Hematopoietic multipotent progenitor cell treated with erythropoietin and hydrocortisone succinate and interleukin-3 and kit ligand, for 4 days (in vitro differentiated cells): ENCODE data around the gene FSIP1.

ENCODE experiments used
- DNase-seq: peaks from one replicate; pipeline ENCODE4 v3.0.0-alpha.2; 2015

Gene FSIP1

GRCh38 chr15:39591141-39591895 is 191.3 kb downstream of the FSIP1 start:
- no peak for DNase-seq

DNA sequence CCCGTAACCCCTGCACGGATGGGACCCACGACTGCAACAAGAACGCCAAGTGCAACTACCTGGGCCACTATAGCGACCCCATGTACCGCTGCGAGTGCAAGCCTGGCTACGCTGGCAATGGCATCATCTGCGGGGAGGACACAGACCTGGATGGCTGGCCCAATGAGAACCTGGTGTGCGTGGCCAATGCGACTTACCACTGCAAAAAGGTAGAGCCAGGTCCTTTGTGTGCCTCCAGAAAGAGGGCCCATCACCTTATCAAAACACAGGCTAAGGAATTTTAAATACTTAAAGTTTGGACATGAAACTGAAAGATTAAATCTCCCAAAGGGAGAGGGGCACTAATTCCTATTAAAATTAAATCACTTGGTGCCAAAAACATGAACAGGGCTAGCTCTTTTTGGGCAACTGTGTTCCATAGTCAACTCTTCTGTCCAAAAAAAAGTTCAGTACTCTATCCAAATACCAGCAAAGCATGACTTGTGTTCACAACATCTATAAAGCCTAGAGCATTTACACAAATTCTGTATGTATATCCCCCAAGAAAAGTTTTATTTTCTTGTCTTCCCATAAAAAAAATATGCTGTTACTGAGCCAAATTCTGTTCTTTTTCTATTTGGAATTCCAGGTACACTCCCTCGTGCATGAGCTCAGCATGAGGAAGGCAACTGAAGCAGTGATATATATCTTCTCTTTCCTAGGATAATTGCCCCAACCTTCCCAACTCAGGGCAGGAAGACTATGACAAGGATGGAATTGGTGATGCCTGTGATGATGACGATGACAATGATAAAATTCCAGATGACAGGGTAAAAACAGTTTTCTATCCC is 192.6 kb downstream of the FSIP1 start:
- DNase-seq, result no peak

DNA sequence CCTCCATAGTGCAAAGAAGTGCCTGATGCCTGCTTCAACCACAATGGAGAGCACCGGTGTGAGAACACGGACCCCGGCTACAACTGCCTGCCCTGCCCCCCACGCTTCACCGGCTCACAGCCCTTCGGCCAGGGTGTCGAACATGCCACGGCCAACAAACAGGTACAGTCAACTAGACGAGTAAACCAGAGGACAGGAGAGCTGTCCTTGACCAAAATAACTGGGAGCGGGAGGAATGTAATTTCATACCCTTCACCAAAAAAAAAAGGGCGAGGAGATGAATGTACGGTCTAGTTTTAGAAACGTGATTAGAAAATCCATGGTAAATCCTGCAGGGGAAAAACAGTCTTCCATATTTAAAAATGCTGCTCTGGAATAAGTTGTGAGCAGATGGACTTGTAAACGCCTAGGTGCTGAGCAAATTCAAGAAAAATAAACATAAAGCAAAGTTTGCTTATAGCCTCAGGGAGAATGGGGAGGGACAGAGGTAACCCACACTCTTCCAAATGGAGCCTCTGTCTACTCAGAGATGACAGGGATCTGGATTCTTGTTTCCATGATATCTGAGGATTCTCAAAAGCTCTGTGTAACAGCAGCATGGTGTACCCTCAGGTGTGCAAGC is 193.3 kb downstream of the FSIP1 start:
- DNase-seq, result no peak

DNA sequence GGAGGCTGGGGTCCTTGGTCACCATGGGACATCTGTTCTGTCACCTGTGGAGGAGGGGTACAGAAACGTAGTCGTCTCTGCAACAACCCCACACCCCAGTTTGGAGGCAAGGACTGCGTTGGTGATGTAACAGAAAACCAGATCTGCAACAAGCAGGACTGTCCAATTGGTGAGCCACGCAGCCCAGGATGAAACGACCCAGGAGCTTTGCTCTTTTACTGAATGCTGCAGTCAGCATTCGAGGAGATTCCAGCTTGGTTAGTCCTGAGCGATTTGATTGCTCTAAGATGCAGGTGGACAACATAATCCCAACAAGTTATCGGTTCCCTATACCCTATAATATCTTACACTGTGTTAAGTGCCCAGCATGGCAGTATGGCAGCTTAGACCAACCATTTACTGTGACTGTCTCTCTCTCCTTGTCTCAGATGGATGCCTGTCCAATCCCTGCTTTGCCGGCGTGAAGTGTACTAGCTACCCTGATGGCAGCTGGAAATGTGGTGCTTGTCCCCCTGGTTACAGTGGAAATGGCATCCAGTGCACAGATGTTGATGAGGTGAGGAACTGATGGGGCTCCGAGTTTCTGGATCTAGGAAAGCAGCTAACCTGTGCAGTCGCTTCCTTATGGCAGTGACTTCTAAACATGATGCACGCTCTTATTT is 194.0 kb downstream of the FSIP1 start:
- DNase-seq, result no peak

DNA sequence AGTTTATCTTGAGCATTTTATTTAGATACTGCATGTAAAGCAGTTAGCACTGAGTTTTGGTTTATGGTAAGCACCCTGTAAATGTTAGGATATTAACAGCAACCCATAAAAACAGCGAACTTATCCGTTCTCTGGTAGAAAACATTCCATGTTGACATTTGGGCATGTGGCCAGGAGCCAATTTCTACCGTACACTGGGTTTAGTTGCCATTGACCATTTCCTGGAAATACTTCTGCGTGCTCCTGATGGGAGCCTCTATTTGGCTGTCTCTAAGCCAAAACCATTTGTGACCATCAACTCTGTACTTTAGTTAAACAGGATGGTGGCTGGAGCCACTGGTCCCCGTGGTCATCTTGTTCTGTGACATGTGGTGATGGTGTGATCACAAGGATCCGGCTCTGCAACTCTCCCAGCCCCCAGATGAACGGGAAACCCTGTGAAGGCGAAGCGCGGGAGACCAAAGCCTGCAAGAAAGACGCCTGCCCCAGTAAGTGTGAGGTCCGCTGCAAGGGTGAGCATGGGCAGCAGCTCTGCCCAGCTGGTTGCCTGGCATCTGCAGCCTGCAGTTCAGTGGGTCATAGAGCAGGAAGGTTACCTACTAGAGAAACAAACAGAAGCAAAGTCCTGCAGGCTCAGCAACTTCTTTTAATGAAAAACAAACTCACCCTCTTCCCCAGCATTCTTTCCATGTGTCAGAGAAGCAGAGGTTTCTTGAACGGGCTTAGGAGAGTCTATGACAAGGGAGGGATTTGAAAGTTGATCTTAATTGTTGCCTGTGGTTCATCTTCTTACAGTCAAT is 194.7 kb downstream of the FSIP1 start:
- DNase-seq, result no peak

- DNase-seq, result no peak
Observed at GRCh38 chr15:39587096-39587721, 195.4 kb downstream of the FSIP1 start.

DNA sequence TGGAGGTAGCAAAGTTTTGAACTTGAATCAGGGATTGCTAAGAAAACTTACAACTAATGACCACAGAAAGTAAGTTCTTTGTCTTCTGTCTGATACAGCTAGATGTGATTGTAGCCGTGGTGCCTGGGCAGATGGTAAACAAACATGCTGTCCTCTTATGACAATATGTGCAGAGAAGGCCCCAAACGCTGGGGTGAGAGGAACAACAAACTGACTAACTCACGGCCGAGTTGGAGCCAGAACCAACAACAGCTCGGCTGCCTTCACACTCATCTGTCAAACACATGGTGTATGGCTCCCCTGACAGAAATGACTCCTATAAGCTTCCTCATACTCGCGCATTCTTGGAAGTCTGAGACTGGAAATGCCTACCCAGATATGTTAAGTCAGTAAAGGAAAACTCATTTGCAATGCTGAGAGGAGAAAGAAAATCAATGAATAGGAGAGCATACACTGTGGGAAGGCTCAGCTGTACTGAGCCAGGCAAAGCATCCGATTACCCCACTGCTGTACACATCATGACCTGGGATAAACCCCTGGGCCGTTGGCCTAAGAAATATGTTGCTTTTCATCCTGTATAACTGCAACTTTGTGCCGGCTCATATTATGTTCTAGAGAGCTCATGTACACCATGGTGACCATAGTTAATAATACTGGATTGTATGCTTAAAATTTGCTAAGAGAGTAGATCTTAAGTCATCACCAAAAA is 196.1 kb downstream of the FSIP1 start:
- DNase-seq, result no peak

- DNase-seq, result no peak
Observed at GRCh38 chr15:39585871-39586301, 196.8 kb downstream of the FSIP1 start.

DNA sequence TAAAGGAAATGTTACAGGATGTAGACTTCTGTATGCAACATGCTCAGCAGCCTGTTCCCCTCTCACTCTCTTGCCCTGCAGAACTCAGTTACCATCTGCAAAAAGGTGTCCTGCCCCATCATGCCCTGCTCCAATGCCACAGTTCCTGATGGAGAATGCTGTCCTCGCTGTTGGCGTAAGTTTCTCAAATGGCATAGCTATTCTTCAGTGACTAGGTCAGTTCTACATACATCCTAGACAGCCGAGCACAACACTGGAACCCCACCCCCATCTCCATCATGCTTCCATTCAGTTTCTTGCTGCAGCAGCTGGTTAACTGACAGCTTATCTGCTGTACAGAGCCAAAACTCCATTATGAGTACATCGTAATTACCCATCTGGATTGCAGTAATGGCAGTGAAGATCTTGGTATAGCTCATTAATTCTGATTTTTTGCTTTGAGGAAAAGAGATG is 197.2 kb downstream of the FSIP1 start:
- no peak for DNase-seq

DNA sequence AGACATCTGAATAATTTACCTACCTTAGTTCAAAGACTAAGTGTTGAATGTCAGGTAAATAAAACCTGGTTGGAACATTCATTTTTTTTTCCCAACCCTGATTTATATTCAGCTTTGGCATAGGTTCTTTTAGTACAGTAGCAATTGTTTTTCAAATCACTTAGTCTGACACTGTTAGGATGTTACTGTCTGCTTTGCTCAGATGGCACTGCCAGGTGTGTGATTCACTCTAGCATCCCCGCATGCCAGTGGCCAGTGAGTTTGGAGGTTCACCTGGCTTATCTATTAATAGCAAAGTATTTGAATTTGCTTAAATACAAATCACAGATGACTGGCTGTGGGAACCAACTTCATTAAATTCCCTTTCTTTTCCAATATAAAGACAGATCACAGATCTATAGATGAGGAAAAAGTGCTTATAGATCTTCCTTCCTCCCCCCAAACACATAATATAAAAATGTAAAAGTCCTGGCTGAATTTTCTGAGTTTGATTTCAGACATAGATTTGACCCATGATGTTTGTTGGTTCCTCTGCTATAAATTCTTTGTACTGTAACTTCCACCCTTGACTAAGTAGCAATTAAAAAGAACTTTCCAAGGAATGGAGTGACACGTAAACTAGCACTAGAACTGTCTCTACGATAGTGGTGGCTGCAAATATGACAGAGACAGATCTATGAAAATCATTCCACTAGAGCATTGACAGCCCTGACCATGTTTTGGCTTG is 197.8 kb downstream of the FSIP1 start:
- no peak for DNase-seq

DNA sequence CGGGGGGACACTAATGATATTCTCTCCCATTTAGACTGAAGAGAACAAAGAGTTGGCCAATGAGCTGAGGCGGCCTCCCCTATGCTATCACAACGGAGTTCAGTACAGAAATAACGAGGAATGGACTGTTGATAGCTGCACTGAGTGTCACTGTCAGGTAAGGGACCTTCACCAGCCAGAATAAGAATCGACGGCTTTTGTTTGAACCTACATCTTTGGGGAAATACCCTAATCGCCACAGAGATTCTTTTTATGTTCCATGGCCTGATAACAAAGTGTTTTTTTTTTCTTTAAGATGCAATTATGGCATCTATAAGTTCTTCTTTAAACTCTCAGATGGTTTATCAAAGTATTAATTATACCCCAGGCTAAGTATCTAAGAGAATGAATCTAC is 198.4 kb downstream of the FSIP1 start:
- DNase-seq, result no peak

DNA sequence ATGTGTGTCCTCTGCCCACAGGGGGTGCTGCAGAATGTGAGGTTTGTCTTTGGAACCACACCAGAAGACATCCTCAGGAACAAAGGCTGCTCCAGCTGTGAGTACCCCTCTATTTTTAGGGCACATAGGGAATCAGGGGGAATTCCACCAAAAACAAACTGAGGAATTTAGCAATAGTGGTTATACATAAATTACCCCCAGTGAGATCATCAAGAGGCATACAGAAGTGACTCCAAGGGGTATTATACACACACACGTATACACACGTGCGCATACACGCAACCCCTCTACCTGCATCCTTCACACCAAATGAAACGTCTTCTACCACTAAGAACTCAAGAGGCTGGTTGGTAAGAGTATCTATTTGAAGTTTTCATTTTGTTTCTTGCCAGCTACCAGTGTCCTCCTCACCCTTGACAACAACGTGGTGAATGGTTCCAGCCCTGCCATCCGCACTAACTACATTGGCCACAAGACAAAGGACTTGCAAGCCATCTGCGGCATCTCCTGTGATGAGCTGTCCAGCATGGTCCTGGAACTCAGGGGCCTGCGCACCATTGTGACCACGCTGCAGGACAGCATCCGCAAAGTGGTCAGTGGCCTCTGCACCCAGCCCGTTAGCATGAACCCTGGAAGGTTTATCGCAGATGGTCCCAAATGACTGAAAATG is 198.9 kb downstream of the FSIP1 start:
- DNase-seq, result peak; percentile 56

- DNase-seq, result no peak
Observed at GRCh38 chr15:39582977-39583595, 199.6 kb downstream of the FSIP1 start.

DNA sequence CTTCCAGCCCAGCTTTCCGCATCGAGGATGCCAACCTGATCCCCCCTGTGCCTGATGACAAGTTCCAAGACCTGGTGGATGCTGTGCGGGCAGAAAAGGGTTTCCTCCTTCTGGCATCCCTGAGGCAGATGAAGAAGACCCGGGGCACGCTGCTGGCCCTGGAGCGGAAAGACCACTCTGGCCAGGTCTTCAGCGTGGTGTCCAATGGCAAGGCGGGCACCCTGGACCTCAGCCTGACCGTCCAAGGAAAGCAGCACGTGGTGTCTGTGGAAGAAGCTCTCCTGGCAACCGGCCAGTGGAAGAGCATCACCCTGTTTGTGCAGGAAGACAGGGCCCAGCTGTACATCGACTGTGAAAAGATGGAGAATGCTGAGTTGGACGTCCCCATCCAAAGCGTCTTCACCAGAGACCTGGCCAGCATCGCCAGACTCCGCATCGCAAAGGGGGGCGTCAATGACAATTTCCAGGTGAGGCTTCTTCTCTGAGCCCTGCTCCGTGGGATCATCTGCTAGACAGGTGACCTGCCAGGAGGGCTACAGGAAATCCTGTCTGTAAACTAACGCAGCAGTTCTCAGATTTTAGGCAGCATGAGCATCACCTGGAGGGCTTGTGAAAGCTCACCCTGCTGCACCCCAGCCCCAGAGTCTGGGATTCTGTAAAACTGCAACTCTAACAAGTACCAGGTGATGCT is 200.2 kb downstream of the FSIP1 start:
- no peak for DNase-seq

- peak; percentile 59 for DNase-seq
Observed at GRCh38 chr15:39581793-39582285, 200.8 kb downstream of the FSIP1 start.

DNA sequence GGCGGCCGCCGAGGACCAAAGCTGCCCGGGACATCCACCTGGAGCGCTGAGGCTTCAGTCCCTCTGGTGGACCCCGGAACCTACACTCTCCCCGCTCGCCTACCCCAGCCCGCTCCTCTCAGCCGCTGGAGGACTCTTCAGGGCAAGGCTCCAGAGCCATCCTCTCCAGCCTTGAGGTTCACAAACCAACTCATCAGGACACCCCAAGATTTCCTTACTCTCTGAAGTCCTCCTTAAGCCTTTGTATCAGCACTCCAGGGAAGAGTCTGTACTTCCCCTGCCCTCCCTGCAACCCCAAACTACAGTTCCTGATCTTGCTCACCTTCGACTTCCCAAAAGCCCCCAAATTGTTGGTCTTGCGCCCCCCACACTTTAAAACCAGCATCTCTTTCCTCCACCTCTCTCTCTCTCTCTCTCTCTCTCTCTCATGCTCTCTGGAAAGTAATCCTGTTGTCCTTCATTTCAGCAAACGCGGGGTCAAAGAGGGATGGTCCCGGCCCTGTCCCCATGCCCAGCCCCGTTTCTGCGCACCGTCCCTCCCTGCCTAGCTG is 201.3 kb downstream of the FSIP1 start:
- peak; percentile 34 for DNase-seq

- DNase-seq, result peak; percentile 82
Observed at GRCh38 chr15:39580485-39581241, 202.0 kb downstream of the FSIP1 start, which contains the start of gene THBS1. THBS1 (plus strand) TSS chr15:39581079; CDS start chr15:39581858, 779 bp downstream.
